ENCODE results near the gene FAM181A.

FAM181A gene

GRCh38 chr14:93964820-93965286 is 37.7 kb downstream of the FAM181A start:
- no peak for DNase-seq
- no peaks in the 10 kb centered on the region for H3K79me2 ChIP-seq (ENCODE audit: insufficient read depth, low read length)
- peaks cover 6% of the 10 kb centered on the region for H3K27me3 ChIP-seq (ENCODE audit: insufficient read depth, low read length, poor library complexity)
- no peaks in the 10 kb centered on the region for H3K9me3 ChIP-seq (ENCODE audit: insufficient read depth, low read length, severe bottlenecking)
- no peak overlapping the region for H2AFZ ChIP-seq (ENCODE audit: low read depth, low read length)
- no peak for ATAC-seq (ENCODE audit: insufficient read depth, low read depth)
- peaks cover 8% of the 10 kb centered on the region; the same call in 1 of the 2 replicates for H4K20me1 ChIP-seq (ENCODE audit: insufficient read depth, low read length)
- no peak for TF ChIP-seq CTCF (IDR thresholded peaks at IDR 0.05; ENCODE audit: borderline replicate concordance, extremely low read depth, low read length, poor library complexity, severe bottlenecking)
- no peak for TF ChIP-seq EZH2 (IDR thresholded peaks at IDR 0.05; ENCODE audit: borderline replicate concordance, low read depth, low read length, severe bottlenecking)
- no peak overlapping the region for H3K4me3 ChIP-seq (ENCODE audit: low read depth in 1 of 2, low read length in 2 of 2)
- no peaks in the 10 kb centered on the region for H3K4me1 ChIP-seq (ENCODE audit: insufficient read depth, low read length)
- H3K27ac ChIP-seq (ENCODE audit: low read length): no peak overlapping the region
- H3K4me2 ChIP-seq (ENCODE audit: insufficient read depth, low read length): no peak overlapping the region
- H3K9ac ChIP-seq (ENCODE audit: low read depth, low read length): no peak overlapping the region
- no peaks in the 10 kb centered on the region for H3K36me3 ChIP-seq (ENCODE audit: insufficient read depth, low read length)

GRCh38 chr14:93965287-93965821 is 38.2 kb downstream of the FAM181A start:
- H3K9me3 ChIP-seq (ENCODE audit: insufficient read depth, low read length, severe bottlenecking): no peaks in the 10 kb centered on the region
- H3K36me3 ChIP-seq (ENCODE audit: insufficient read depth, low read length): no peaks in the 10 kb centered on the region
- H2AFZ ChIP-seq (ENCODE audit: low read depth, low read length): no peak overlapping the region
- DNase-seq: no peak
- TF ChIP-seq CTCF (IDR thresholded peaks at IDR 0.05; ENCODE audit: borderline replicate concordance, extremely low read depth, low read length, poor library complexity, severe bottlenecking) (no peak), EZH2 (IDR thresholded peaks at IDR 0.05; ENCODE audit: borderline replicate concordance, low read depth, low read length, severe bottlenecking) (no peak)
- H3K9ac ChIP-seq (ENCODE audit: low read depth, low read length): no peak overlapping the region
- no peak overlapping the region for H3K27ac ChIP-seq (ENCODE audit: low read length)
- H3K4me3 ChIP-seq (ENCODE audit: low read depth in 1 of 2, low read length in 2 of 2): no peak overlapping the region
- H3K79me2 ChIP-seq (ENCODE audit: insufficient read depth, low read length): no peaks in the 10 kb centered on the region
- H3K27me3 ChIP-seq (ENCODE audit: insufficient read depth, low read length, poor library complexity): peaks cover 6% of the 10 kb centered on the region
- H4K20me1 ChIP-seq (ENCODE audit: insufficient read depth, low read length): peaks cover 8% of the 10 kb centered on the region; the same call in 1 of the 2 replicates
- no peaks in the 10 kb centered on the region for H3K4me1 ChIP-seq (ENCODE audit: insufficient read depth, low read length)
- no peak overlapping the region for H3K4me2 ChIP-seq (ENCODE audit: insufficient read depth, low read length)
- ATAC-seq (ENCODE audit: insufficient read depth, low read depth): no peak

- H3K9ac ChIP-seq (ENCODE audit: low read depth, low read length): no peak overlapping the region
- no peaks in the 10 kb centered on the region for H3K36me3 ChIP-seq (ENCODE audit: insufficient read depth, low read length)
- H3K4me3 ChIP-seq (ENCODE audit: low read depth in 1 of 2, low read length in 2 of 2): no peak overlapping the region
- no peak for TF ChIP-seq CTCF (IDR thresholded peaks at IDR 0.05; ENCODE audit: borderline replicate concordance, extremely low read depth, low read length, poor library complexity, severe bottlenecking)
- TF ChIP-seq EZH2 (IDR thresholded peaks at IDR 0.05; ENCODE audit: borderline replicate concordance, low read depth, low read length, severe bottlenecking): no peak
- peaks cover 6% of the 10 kb centered on the region for H3K27me3 ChIP-seq (ENCODE audit: insufficient read depth, low read length, poor library complexity)
- H3K9me3 ChIP-seq (ENCODE audit: insufficient read depth, low read length, severe bottlenecking): no peaks in the 10 kb centered on the region
- ATAC-seq (ENCODE audit: insufficient read depth, low read depth) (no peak), DNase-seq (no peak)
- peaks cover 8% of the 10 kb centered on the region; the same call in 1 of the 2 replicates for H4K20me1 ChIP-seq (ENCODE audit: insufficient read depth, low read length)
- H3K79me2 ChIP-seq (ENCODE audit: insufficient read depth, low read length): no peaks in the 10 kb centered on the region
- no peak overlapping the region for H3K4me2 ChIP-seq (ENCODE audit: insufficient read depth, low read length)
- H3K27ac ChIP-seq (ENCODE audit: low read length): no peak overlapping the region
- no peak overlapping the region for H2AFZ ChIP-seq (ENCODE audit: low read depth, low read length)
- no peaks in the 10 kb centered on the region for H3K4me1 ChIP-seq (ENCODE audit: insufficient read depth, low read length)
Observed at GRCh38 chr14:93965946-93966474, 38.9 kb downstream of the FAM181A start.

All from DND-41 (cell line).